OCI-LY7 (cell line): Measurements from ENCODE around the gene NDUFAF5. TPM values are rescaled to one million over a fixed set of nuclear protein-coding genes. Genes with fewer than 3 reads are reported as not detected.

Source experiments
- BruUV-seq: library from RNA; stranded (reverse); fragments of 400-500 nt; replicated peaks from 2 replicates; lab custom pipeline; 2021; lab: Mats Ljungman, UMichigan
- CTCF ChIA-PET: fragments of 300-600 bp; sonication (Branson Sonifier 250); formaldehyde crosslinking; loops from one replicate; lab custom pipeline; 2022; ENCODE audit warnings: antibody characterized with exemption; ENCODE audit not compliant: unreplicated experiment; lab: Charles Lee
- POLR2A ChIA-PET: fragments of 300-600 bp; sonication (Branson Sonifier 250); formaldehyde crosslinking; loops from one replicate; lab custom pipeline; 2022; ENCODE audit warnings: antibody characterized with exemption; lab: Charles Lee
- DNase-seq: peaks from one replicate; pipeline ENCODE4 v3.0.0-alpha.2; 2015; ENCODE audit warnings: low spot score
- H2AFZ ChIP-seq: fragments of 200-600 bp; sonication (generic), shearing (Covaris generic); 2 replicates; pipeline ENCODE4 v1.6.1; 2014; ENCODE audit warnings: mild to moderate bottlenecking, antibody characterized with exemption, low read length, moderate library complexity
- H3K27ac ChIP-seq: fragments of 200-600 bp; sonication (generic); 2 replicates; pipeline ENCODE4 v1.5.1; 2014; ENCODE audit warnings: mixed run types, low read depth, mild to moderate bottlenecking, moderate library complexity, low read length, inconsistent platforms; ENCODE audit not compliant: poor library complexity, severe bottlenecking
- H3K36me3 ChIP-seq: fragments of 200-600 bp; sonication (generic); 2 replicates; pipeline ENCODE4 v1.6.1; 2014; ENCODE audit warnings: mild to moderate bottlenecking, antibody characterized with exemption, low read length, moderate library complexity, mixed read lengths; ENCODE audit not compliant: insufficient read depth
- H3K4me1 ChIP-seq: fragments of 200-600 bp; sonication (generic); 2 replicates; pipeline ENCODE4 v1.5.1; 2014; ENCODE audit warnings: mild to moderate bottlenecking, low read length; ENCODE audit not compliant: insufficient read depth, poor library complexity, severe bottlenecking
- H3K4me2 ChIP-seq: fragments of 200-600 bp; sonication (generic); 2 replicates; pipeline ENCODE4 v1.6.1; 2014; ENCODE audit warnings: mild to moderate bottlenecking, low read length
- H3K4me3 ChIP-seq: fragments of 200-600 bp; sonication (generic); 2 replicates; pipeline ENCODE4 v1.5.1; 2014; ENCODE audit warnings: mild to moderate bottlenecking, low read depth, low read length; ENCODE audit not compliant: poor library complexity, severe bottlenecking
- H3K79me2 ChIP-seq: fragments of 200-600 bp; sonication (generic); 2 replicates; pipeline ENCODE4 v1.6.1; 2016; ENCODE audit warnings: low read depth, mild to moderate bottlenecking, low read length, moderate library complexity, mixed read lengths; ENCODE audit not compliant: insufficient read depth
- H3K9me2 ChIP-seq: fragments of 200-600 bp; sonication (generic); 2 replicates; pipeline ENCODE4 v1.6.1; 2016; ENCODE audit warnings: mild to moderate bottlenecking, low read length, mixed read lengths; ENCODE audit not compliant: insufficient read depth
- H3K9me3 ChIP-seq: fragments of 200-600 bp; sonication (generic); 2 replicates; pipeline ENCODE4 v1.6.1; 2014; ENCODE audit warnings: mild to moderate bottlenecking, mixed run types, low read length, mixed read lengths
- H4K20me1 ChIP-seq: fragments of 200-600 bp; sonication (generic); 2 replicates; pipeline ENCODE4 v1.6.1; 2014; ENCODE audit warnings: mild to moderate bottlenecking, antibody characterized with exemption, low read length, moderate library complexity, mixed read lengths; ENCODE audit not compliant: insufficient read depth
- CTCF ChIP-seq: fragments of 200-600 bp; sonication (generic); conservative IDR thresholded peaks from 2 replicates; pipeline ENCODE4 v1.5.1; 2014; ENCODE audit warnings: mild to moderate bottlenecking, antibody characterized with exemption, low read length, moderate library complexity, mixed read lengths
- EZH2phosphoT487 ChIP-seq: fragments of 200-600 bp; sonication (generic); IDR thresholded peaks from 2 replicates; pipeline ENCODE4 v1.6.1; 2018; ENCODE audit warnings: low read depth, borderline replicate concordance, mild to moderate bottlenecking, mixed run types, antibody characterized with exemption, low read length, moderate library complexity, mixed read lengths
- intact Hi-C: fragments of 100-400 bp; cut with micrococcal nuclease; formaldehyde crosslinking; loops from one replicate; pipeline ENCODE4 v1.10.0; 2022; ENCODE audit not compliant: unreplicated experiment
- total RNA-seq, 2 experiments: library from RNA; depleted of rRNA in 1 of 2; stranded (reverse); fragments of >200 nt in 1 of 2; shearing (Covaris generic) in 1 of 2; gene quantifications; 2 replicates each; pipeline ENCODE4 v1.2.3, GENCODE V29; 2014 to 2022

Gene NDUFAF5
- total RNA-seq, 2 experiments from 2014 or later = 27.3 to 35.4 TPM

- BruUV-seq = no TSS peak
- Histone ChIP-seq H3K9me2 (no peaks in the 10 kb centered on the region), H2AFZ (no peak overlapping the region), H3K9me3 (no peaks in the 10 kb centered on the region), H3K79me2 (peaks cover 66% of the 10 kb centered on the region), H3K4me2 (peak overlapping the region; percentile 93), H3K4me1 (peaks cover 42% of the 10 kb centered on the region), H4K20me1 (peaks cover 17% of the 10 kb centered on the region), H3K27ac (no peak overlapping the region), H3K4me3 (peak overlapping the region; percentile 90), H3K36me3 (peaks cover 55% of the 10 kb centered on the region)
- POLR2A ChIA-PET = interaction anchor here (0.6 to 0.9 kb wide), 4 partner anchors 9 to 540 kb away, joined by 3 to 4 read pairs (median 4); no protein-coding TSS in a partner anchor
- TF ChIP-seq EZH2phosphoT487 (no peak), CTCF (no peak)
- intact Hi-C loops = loop anchor here (10.0 kb wide), 1 partner anchor 149 kb away; the partner anchor contains the start of gene TASP1
- DNase-seq = no peak
- CTCF ChIA-PET = interaction anchor here (0.6 kb wide), 1 partner anchor 195 kb away, joined by 3 read pairs; no protein-coding TSS in a partner anchor
These were observed 1.3 kb upstream of the NDUFAF5 start for GRCh38 chr20:13783528-13783927.

GRCh38 chr20:13784271-13784892 lies 446 bp upstream of the NDUFAF5 start:
- intact Hi-C loops = loop anchor here (10.0 kb wide), 1 partner anchor 150 kb away; the partner anchor contains the start of gene TASP1
- no TSS peak for BruUV-seq
- H2AFZ ChIP-seq = peak overlapping the region; percentile 86
- H3K9me3 ChIP-seq = no peaks in the 10 kb centered on the region
- H3K79me2 ChIP-seq = peaks cover 72% of the 10 kb centered on the region
- no peaks in the 10 kb centered on the region for H3K9me2 ChIP-seq
- DNase-seq = no peak
- H3K4me3 ChIP-seq = peak overlapping the region; percentile 90
- POLR2A ChIA-PET = interaction anchor here (0.5 to 2.0 kb wide), 18 partner anchors 10 to 1812 kb away, joined by 3 to 7 read pairs (median 4); no protein-coding TSS in a partner anchor
- TF ChIP-seq CTCF (no peak; the same call in 1 of the 2 replicates), EZH2phosphoT487 (no peak)
- peak overlapping the region; percentile 66 for H3K27ac ChIP-seq
- CTCF ChIA-PET = interaction anchor here (0.6 kb wide), 1 partner anchor 194 kb away, joined by 3 read pairs; no protein-coding TSS in a partner anchor
- peaks cover 34% of the 10 kb centered on the region for H3K4me1 ChIP-seq
- H4K20me1 ChIP-seq = peaks cover 15% of the 10 kb centered on the region; the same call in 1 of the 2 replicates
- peak overlapping the region; percentile 93 for H3K4me2 ChIP-seq
- peaks cover 57% of the 10 kb centered on the region for H3K36me3 ChIP-seq
